CD4-positive, alpha-beta T cell treated with Interleukin-17A for 1 hour (primary cell): ENCODE results near the gene ZFX.
"Not testable (repeated sequence)": the region's sequence is repeated elsewhere in the genome, so short reads cannot be mapped to it uniquely, and the experiment has no call there.

Experiments used
- DNase-seq: peaks from one replicate; pipeline ENCODE4 v3.0.0-alpha.2; 2020

Gene ZFX

DNA sequence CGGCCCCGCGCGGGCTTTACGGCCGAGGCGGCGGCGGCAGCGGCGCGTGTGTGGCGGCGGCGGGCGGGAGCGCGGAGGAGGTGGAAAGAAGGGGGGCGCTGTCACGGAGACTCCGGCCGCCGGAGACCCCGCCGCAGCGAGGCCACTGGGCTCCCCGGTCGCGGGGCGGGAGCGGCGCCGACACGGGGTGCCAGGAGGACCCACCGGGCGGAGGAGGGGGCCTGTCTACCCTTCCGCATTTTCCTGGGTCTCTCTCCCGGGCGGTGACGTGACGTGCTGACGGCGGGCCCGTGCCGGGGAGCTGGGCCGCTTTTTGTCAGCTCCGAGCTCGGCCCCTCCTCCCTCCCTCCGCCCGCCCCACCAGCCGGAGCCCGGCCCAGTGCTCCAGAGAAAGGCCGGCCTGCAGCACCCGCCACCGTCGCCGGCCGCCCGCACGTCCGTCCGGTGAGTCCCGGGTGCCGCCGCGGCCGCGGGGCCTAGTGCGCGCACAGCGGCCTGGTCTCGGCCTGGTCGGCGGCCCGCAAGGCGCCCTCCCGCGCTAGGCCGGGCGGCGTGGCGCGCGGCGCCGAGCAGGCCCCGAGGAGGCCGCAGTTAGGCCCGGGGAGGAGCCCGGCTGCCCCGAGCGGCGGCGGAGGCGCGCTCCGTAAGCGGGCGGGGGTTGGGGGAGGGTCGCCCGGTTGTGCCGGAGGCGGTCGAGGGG is at the start of gene ZFX:
ZFX (plus strand) TSS at position 379 of the 700 bp plus-strand sequence. CDS start 23,014 bp downstream, outside the sequence.
- peak; percentile 75 for DNase-seq

DNA sequence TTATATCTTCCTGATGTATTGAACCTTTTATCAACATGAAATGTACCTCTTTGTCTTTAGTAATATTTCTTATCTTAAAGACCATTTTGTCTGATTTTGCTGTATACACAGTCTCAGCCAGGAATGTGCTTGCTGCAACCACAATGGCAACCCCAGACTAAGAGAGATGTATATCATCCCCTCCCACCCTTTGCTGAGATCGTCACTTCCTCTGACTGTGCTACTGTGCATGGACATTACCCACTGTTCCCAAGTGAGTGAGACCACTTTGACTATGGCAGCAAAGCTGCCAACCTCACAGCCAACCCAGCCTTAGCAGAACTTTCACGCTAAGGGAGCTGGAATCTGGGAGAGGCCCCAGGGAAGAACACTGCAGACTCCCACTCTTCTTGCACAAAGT is 48.8 kb upstream of the ZFX start:
- DNase-seq = no peak

DNA sequence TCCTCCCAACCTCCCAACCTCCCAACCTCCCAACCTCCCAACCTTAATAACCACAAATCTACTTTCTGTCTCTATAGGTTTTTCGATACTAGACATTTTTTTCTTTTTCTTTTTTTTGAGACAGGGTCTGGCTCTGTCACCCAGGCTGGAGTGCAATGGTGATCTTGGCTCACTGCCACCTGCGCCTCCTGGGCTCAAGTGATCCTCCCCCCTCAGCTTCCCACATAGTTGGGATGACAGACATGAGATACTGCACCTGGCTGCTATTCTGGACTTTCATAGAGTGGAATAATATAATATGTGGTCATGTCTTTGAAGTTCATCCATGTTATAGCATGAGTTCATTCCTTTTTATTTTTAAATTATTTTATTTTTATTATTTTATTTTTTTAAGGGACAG is 39.5 kb upstream of the ZFX start:
- DNase-seq = no peak

DNA sequence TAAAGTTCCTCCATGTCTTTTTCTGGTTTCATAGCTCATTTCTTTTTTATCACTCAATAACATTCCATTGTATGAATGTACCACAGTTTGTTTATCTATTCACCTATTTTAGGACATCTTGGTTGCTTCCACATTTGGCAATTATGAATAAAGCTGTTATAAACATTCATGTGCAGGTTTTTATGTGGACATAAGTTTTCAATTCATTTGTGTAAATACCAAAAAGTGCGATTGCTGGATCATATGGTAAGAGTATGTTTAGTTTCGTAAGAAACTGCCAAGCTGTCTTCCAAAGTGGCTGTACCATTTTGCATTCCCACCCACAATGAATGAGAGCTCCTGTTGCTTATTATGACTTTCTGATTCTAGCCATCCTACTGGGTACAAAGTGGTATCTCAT is 36.3 kb upstream of the ZFX start:
- no peak for DNase-seq

DNA sequence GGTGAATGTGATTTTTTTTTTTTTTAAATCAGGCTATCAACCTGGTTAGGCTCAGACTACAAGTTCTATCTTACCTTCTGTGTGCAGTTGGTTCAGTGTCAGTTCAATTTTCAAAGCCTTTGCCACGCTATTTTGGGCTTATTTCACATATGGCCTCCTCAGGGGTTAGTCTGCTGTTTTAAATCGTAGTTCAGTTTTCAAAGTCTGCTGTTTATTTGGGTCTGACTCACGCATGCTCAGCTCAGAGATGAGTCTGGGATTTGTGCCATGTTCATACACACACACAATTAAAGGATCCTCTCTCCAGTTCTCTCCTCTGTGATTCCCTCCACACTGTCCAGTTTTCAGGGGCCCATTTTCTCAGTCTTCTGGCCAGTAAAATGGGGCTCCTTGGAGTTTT is 32.3 kb upstream of the ZFX start:
- DNase-seq = no peak

DNA sequence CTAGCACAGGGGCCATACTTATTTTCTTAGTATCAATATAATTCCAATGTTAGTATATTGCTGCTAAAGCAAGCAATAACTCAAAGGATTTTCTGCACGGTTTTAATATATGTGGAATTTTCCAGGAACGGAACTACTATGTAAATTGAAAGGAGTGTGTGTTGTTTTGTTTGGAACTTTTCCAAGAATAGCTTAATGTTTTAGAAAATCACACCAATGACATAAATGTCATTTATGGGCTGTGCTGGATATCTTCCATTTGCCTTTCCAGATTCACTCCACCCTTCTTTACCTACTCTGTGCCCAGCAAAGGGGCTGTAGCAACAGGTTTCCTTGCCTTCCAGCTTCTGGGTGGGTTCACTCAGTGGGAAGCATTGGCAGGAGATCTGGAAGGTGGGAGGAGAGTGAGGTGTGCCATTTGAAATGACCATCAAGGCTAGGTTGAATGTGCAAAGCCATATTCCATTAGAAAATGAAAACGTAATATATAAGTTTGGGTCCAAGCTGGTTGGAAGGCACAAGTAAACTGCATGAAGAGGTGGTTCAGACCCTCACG is 25.2 kb upstream of the ZFX start:
- DNase-seq = no peak

DNA sequence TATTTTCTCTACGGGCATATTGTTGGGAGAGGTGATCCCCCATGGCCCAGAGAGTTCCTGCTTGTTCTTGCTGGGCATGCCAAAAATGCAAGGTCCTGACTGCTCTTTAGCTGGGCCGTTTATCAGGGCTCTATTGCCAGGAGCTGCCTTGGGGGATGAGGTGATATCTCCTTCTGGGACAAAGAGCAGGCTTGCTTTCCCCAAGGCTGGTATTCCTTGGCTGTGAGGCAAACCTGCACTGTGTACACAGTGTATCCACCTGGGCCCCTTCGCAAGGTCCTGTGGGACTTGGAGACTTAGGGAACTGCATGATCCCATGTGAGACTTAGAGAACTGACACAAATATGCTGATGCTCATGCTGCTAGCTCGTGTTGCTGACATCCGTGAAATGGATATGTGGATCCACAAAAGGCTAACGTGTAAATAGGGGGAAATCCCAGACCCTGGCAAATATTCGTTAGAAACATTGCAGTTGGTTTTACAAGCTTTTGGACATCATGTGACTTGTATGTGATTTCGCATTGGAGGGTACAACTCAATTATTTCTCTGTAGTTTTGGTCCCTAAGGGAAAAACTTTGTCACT is 24.4 kb upstream of the ZFX start:
- no peak for DNase-seq

DNA sequence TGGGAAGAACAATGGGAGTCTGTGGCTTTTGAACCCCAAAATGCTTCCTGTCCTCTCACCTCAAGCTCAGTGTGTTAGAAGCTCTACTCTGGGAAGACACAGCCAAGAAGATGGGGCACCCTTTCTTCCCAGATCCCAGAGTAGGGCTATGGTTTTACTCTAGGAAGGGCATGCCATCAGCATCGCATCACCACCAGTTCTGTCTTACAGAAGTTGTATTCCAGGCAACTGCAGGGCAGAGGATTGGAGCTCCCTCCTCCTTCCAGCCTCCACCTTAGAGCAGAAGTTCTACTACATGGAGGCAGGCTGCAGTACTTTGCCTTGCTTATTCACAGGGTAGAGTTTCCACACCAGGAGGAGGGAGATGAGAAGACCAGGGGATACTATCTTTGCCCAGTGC is 18.1 kb upstream of the ZFX start:
- no peak for DNase-seq

DNA sequence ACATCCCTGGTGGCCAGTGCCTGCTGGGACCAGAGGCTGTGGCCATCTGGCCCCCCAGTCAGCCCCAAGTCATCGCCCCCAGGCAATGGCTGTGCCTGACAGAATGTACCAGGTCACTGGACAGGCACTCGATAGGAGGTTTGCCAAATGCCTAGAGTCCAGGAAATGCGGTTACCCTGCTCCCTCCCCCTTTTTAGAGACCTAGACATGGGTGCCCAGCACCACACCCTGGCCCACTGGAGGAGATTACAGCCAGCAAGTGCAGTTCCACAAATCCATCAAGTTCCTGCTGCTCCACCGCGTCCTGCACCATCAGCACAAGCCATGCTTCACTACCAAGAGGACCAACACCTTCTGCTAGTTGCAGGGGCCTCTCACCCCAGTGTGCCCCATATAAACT is 16.2 kb upstream of the ZFX start:
- DNase-seq = no peak

DNA sequence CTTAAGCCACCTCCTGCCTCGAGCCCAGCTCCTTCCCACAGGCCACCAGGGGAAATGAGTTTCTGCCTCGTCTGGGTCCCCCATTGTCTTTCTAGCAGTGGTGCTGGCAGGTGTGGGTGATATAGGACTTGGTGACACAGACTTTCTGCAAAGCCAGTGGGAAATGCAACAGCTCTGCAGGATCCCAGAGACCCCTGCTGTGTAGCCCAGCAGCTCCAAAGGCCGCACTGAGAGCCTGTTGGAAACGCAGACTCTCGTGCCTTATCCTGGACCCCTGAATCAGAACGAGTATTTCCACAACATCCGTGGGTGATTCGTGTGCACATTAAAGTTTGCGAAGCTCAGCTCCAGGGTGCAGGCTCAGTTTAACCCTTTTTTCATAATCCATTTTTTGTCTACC is 13.8 kb upstream of the ZFX start:
- DNase-seq = not testable (repeated sequence)

DNA sequence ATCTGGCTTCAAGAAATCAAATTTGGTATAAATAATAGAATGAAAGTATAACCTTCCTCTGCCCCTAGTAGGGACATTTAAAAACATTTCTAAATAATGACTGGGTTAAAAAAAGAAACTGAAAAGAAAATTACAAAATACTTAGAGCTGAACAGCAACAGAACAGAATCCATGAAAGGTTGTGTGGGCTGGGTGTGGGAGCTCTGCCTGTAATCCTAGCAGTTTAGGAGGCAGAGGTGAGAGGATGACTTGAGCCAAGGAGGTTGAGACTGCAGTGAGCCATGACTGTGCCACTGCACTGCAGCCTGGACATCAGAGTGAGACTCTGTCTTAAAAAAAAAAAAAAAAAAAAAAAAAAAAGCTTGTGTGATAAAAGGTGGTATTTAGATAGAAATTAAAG is 12.3 kb upstream of the ZFX start:
- DNase-seq = no peak

DNA sequence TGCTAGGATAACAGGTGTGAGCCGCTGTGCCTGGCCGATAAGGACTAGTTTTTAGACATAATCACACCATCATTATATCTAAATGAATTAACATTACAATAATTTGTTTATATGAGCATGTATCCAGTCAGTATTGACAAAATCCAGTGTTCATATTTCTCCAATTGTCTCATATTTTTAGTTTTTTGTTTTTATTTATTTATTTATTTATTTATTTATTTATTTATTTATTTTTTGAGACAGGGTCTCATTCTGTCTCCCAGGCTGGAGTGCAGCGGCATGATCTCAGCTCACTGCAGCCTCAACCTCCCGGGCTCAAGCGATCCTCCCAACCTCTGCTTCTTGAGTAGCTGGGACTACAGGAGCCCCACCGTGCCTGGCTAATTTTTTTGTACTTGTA is 5.5 kb upstream of the ZFX start:
- DNase-seq = not testable (repeated sequence)

DNA sequence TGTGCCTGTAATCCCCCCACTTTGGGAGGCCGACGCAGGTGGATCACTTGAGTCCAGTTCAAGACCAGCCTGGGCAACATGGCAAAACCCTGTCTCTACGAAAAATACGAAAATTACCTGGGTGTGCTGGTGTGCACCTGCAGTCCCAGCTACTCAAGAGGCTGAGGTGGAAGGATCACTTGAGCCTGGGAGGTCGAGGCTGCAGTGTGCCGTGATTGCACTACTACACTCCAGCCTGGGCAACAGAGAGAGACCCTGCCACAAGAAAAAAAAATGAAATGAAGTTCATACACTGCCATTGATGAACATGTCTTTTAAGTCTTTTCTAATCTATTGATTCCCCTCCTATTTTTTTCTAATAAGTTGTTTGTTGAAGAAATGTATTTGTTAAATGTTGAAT is 5.0 kb upstream of the ZFX start:
- no peak for DNase-seq

DNA sequence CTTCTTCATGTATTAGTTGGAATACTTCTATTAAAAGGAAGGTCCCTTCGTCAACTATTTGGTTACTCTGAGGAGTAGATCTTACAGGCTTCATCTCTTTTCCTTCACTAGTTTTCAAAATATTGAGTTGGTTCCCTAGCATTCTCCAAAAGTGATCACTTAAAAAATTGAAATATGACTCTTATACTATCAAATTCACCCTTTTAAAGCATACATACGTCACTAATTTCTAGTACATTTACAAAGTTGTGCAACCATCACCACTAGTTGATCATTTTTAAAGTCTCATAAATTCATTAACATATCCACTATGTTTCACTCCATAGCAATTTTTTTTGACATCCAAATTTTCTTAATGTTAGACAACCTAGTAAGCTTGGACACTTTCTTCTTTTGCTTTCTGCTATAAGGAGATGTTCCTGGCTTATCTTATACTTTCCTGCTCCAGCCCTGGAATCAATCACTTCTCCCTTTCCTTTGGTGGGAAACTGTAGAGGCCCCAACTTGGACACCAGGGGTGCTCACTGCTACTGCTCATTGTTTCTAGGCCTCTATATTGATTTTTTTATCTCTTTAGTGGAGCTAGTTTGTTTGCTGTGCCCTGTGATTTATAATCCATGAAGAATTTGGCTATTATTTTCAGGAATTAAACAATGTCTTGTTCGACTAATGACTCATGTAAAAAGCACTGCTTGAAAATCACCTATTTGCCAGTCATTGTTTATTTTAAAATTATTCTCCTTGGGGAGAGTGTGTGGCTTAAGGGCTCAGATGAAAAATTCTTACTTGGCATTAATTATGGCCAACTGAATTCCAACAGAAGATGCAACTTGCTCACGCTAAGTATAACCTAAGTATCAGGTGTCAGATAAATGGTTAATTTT is 4.0 kb upstream of the ZFX start:
- DNase-seq = no peak

DNA sequence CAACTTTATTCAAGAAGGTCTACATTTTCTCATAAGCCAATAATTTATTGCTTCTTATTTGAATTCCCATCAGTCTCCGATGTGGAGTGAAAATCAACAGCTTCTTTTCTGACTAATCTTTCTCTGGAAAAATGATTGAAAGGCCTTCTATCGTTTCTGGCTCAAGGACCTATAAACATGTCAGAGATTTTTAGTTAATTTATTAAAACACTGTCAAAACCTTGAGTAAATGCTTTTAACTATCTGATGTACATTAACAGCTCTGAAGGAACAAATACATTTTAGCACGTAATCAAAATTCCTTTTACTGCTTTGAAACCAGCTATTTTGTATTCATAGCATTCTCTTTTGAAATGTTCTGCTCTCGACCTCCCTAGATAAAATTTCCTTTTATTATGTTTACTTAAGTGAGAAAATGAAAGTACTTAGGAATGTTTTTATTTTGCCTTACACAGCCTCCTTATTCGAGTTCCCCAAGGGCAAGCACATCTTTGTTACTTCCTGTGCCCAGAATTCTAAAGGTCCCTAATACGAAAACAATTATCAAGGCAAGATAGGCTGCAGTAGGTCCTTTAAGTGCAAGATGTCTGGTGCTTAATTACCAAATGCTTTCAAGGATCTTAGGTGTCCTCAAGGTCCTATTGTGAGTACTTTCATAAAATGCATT is 3.1 kb upstream of the ZFX start:
- no peak for DNase-seq

DNA sequence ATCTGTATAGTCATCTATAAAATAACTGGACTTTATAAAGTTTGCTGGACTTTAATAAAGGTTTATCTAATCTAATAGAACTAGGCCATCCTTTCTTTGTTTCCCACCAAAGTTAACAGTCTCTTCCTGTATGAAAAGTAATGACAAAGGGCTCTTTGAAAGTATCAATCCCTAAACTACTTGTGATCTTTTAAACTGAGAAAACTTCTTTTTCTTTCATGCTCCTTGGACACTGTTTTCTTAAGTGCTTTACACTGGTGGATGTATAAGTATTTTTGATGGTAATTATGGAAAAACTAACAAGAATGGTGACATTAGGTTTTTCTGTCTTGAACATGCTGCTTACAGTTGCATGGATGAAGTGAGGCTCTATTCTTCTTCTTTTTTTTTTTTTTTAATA is 2.4 kb upstream of the ZFX start:
- DNase-seq = no peak

DNA sequence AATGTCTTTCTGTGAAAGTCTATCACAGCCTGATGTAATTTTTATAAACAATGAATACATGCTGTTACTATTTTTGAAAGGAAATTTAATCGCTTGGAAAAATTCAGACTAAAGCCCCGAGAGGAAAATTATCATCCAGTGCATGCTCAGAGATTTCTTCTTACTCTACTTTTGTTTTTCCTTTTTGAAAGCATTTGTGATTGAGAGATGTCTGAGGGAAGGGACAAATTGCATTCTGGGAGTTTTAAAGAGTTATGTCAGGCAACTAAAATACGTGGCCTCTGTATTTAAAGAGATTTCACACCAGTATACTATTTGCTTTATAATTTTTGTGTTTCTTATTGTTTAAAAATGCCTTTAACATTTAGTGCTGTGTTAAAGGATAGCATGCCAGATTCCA is 1.4 kb upstream of the ZFX start:
- DNase-seq = peak; percentile 34

DNA sequence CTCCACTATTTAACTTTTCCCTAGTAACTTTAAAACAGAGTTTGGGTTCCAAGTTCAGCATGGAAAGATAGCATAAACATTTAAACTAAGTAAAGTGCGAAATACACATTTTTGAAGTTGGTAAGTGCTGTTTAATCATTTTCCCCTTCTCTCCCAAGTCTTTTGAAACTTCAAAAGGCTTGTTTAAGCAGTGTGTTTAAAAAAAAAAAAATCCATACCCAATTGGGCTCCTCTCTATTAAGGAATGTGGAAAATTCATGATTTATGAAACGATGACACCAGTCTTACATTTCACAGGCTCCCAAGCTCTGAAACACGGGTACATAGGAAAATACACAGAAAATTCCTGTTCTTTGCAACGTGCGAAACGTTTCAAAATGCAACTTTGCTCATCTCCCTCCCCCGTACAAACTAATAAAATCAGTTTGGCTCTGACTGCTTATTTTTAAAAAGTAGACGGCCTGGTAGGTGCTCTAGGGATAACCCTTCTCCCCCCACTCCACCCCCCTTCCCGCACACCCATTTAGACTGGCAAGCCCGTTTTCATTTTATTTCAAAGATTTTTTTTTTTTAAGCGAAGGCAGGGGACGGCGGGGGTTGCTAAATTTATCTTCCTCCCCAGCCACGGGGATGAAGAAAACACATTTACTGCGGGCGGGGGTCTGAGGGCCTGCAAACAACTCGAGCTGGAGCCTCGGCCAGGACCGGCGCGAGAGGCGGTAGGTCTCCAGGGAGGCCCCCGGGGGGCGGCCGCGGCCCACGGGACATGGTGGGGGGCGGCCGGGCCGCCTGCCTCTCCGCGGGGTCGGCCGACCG is 786 bp upstream of the ZFX start:
- DNase-seq = peak; percentile 45

DNA sequence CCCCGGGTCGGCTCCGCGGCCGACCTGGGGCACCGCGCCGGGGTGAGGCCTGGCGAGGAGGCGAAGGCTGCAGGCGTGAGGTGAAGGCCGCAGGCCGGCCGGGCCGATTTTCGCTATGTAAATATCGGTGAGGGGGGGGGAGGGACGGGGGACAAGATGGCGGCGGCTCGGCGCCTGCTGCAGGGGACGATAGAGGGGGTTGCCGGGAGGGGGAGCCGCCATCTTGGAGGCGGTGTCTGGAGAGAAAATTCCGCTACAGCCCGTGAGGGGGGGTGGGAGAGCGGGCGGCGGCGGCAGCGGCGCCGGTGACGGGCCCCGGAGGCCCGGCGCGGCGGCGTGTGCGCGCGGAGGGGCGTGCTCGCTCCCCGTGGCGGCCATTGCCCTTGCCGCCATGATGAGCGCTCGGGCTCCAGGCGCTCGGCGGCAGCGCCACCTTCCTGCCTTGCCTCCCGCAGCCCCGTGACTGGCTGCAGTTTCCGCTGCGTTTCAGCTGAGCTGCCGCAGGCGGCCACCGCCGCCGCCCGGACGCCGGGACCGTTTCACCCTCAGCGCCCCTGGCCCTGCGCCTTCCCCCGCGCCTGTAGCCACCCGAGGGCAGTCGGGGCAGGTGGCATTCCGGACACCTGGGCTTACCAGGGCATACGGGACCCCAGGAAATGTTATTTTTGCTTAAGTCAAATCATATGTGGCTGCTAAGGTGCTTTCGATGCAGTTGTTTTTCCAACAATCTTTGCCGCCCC is 692 bp downstream of the ZFX start:
- DNase-seq = peak; percentile 91

DNA sequence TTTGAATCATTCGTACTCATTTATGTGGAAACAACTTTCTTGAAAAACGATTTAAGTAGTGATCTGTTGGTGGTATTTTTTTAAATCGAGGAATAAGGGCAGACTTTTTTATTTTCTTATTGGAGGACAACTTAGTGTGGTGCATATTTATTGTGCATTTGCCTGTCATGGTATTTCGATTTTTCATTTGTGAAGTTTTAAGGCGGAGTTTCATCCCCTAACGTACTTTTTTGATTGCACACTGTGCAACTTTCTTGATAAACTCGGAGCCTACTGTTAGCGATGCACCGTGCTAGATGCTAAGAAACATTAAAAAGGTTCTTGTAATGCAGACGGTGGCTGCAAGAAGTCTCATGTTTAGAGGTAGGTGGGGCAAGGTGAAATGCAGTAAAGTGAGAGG is 1.4 kb downstream of the ZFX start:
- DNase-seq = no peak

DNA sequence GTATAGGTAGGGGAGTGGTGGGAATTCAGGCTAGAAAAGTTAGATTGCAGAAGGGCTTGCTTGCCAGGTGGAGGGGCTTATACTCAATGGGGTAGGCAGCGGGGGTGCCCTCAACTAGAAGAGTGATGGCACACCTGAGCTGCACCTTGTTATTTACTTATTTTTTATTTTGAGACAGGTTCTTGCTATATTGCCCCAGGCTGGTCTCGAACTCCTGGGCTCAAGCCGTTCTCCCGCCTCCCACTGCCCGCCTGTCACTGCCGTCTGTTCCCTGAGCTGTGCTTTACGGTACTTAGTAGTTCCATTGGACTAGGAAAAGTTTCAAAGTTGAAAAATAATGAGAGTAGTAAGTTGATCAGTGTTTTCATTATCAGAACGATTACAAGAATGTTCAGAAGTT is 2.0 kb downstream of the ZFX start:
- no peak for DNase-seq
